Adipose tissue (tissue), 3 donors: ENCODE results near the gene HNRNPC. TPM values are rescaled to one million over a fixed set of nuclear protein-coding genes. Genes with fewer than 3 reads are reported as not detected.
"Not testable (repeated sequence)": the region's sequence is repeated elsewhere in the genome, so short reads cannot be mapped to it uniquely, and the experiment has no call there.

ENCODE experiments used
- H3K27ac ChIP-seq: one replicate; pipeline ENCODE4 v1.5.1; 2013; ENCODE audit warnings: low read depth, low read length
- WGBS, 3 donors: extraction: QIAGEN DNeasy Blood & Tissue Kit; methylation state at CpG; one replicate each; pipeline ENCODE4 v1.1.7; 2013; 5-methylcytosine and 5-hydroxymethylcytosine counted together
- polyA plus RNA-seq, 3 donors: library from polyadenylated mRNA; stranded (reverse); fragments of 200-250 nt; gene quantifications; one replicate each; pipeline ENCODE4 v1.2.3, GENCODE V29; 2013
- donor health status: healthy with polysubstance abuse.
- donor health status: Bipolar disorder and iron deficiency.
- donor health status: healthy.

HNRNPC gene
- polyA plus RNA-seq, 3 donors, result 263 to 524 (median 375) TPM

GRCh38 chr14:21171128-21171527 lies 98.1 kb downstream of the HNRNPC start:
- H3K27ac ChIP-seq, result no peak overlapping the region
- 67 to 74% (median 68%) methylated on average over 2 of the region's 2 CpGs for WGBS, 3 donors

DNA sequence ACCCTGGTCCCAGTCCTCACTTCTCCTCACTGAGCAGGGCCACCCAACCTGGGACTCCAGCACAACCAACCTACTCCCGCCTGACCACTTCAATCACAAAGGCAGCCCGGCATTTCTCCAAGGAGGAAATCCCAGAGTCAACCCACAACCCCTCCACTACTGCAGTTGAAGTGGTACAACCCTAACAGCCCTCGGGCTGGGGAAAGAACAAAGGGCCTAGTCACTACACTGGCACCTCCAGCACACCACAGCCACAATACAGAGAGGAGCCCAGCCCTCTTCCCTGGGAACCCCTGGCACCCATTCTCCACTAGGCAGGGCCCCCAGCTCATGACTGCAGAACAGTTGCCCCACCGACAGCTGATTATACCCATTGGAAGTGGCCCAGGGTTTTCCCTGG lies 99.7 kb downstream of the HNRNPC start:
- H3K27ac ChIP-seq, result no peak overlapping the region
- 76 to 87% (median 82%) methylated on average over 4 of the region's 4 CpGs for WGBS, 3 donors

- H3K27ac ChIP-seq, result no peak overlapping the region
- WGBS, 3 donors, result 84 to 91% (median 86%) methylated on average over 8 of the region's 8 CpGs
Observed at GRCh38 chr14:21168055-21168454, 101.2 kb downstream of the HNRNPC start.

GRCh38 chr14:21165670-21166069 lies 103.6 kb downstream of the HNRNPC start:
- 42 to 62% (median 58%) methylated on average over 1 of the region's 1 CpG for WGBS, 3 donors
- H3K27ac ChIP-seq, result not testable (repeated sequence)

- WGBS, 3 donors, result 53 to 58% (median 57%) methylated on average over 7 of the region's 7 CpGs
- not testable (repeated sequence) for H3K27ac ChIP-seq
Observed at GRCh38 chr14:21165002-21165605, 104.1 kb downstream of the HNRNPC start.

GRCh38 chr14:21163871-21164291 lies 105.4 kb downstream of the HNRNPC start:
- H3K27ac ChIP-seq, result no peak overlapping the region
- WGBS, 3 donors, result 60 to 63% (median 60%) methylated on average over 4 of the region's 4 CpGs

GRCh38 chr14:21162081-21162480 lies 107.2 kb downstream of the HNRNPC start:
- no peak overlapping the region for H3K27ac ChIP-seq
- WGBS, 3 donors, result 74 to 82% (median 76%) methylated on average over 5 of the region's 5 CpGs

DNA sequence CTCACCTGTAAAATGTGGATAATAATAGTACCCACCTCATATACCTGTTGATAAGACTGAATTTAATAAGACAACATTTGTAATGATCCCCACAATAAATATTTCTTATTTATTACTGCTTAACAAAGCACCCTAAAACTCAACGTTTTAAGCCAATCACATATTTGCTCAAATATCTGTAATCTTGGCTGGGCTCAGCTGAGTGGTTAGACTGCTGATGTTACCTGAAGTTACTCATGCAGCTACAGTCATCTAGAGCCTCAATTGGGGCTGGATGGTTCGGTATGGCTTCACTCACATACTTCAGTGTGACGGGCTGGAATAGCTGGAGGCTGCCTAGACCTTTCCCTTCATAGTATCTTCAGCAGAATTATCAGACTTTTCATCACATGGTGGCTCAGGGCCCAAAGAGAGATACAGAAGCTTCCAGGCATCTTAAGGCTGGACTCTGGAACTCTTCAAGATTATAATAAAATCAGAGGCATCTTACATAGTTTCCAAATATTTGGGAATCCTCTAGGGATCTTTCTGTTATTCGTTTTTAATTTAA lies 109.1 kb downstream of the HNRNPC start:
- H3K27ac ChIP-seq, result no peak overlapping the region
- WGBS, 3 donors, result 70 to 71% (median 71%) methylated on average over 4 of the region's 4 CpGs

Other genes starting within 250 kb of the HNRNPC start
- gene NDRG2, start 244.4 kb downstream of the HNRNPC start, polyA plus RNA-seq, result 100 to 1,000 TPM in 2 of 3 donors, 10 to 100 TPM in 1; 61.2 to 335 (median 162) TPM
- not detected for gene TPPP2, start 239.2 kb downstream of the HNRNPC start, polyA plus RNA-seq
- not detected for gene RNASE13, start 234.6 kb downstream of the HNRNPC start, polyA plus RNA-seq
- under 1 TPM in 1 of 3 donors, not detected in 2; 0.07 TPM for gene RNASE7, start 227.1 kb downstream of the HNRNPC start, polyA plus RNA-seq
- not detected for gene RNASE8, start 211.6 kb downstream of the HNRNPC start, polyA plus RNA-seq
- 10 to 100 TPM; 21.6 to 67.2 (median 44.0) TPM for gene ARHGEF40, start 199.1 kb downstream of the HNRNPC start, polyA plus RNA-seq
- 10 to 100 TPM; 14.4 to 56.1 (median 18.6) TPM for gene ZNF219, start 170.8 kb downstream of the HNRNPC start, polyA plus RNA-seq
- gene TMEM253, start 168.4 kb downstream of the HNRNPC start, polyA plus RNA-seq, result under 1 TPM; 0.22 to 0.83 (median 0.25) TPM
- gene OR5AU1, start 113.4 kb downstream of the HNRNPC start, polyA plus RNA-seq, result not detected
- under 1 TPM; 0.07 to 0.45 (median 0.15) TPM for gene RPGRIP1, start 10.6 kb upstream of the HNRNPC start, polyA plus RNA-seq
- 10 to 100 TPM; 20.4 to 53.6 (median 43.4) TPM for gene SUPT16H, start 114.6 kb upstream of the HNRNPC start, polyA plus RNA-seq
- gene CHD8, start 186.7 kb upstream of the HNRNPC start, polyA plus RNA-seq, result 10 to 100 TPM; 11.5 to 21.1 (median 20.7) TPM
- 10 to 100 TPM in 2 of 3 donors, 1 to 10 TPM in 1; 5.5 to 17.5 (median 15.3) TPM for gene RAB2B, start 207.5 kb upstream of the HNRNPC start, polyA plus RNA-seq
- 10 to 100 TPM; 19.3 to 44.7 (median 23.2) TPM for gene TOX4, start 207.8 kb upstream of the HNRNPC start, polyA plus RNA-seq
- gene METTL3, start 241.9 kb upstream of the HNRNPC start, polyA plus RNA-seq, result 10 to 100 TPM; 22.7 to 29.5 (median 27.4) TPM